SU-DHL-6 (cell line): Measurements from ENCODE around the gene PCCB.
"Not testable (repeated sequence)": the region's sequence is repeated elsewhere in the genome, so short reads cannot be mapped to it uniquely, and the experiment has no call there.

ENCODE experiments used
- H2AFZ ChIP-seq: fragments of 200-600 bp; sonication (generic); 2 replicates; pipeline ENCODE4 v1.6.1; 2014; ENCODE audit warnings: low read depth, mild to moderate bottlenecking, moderate library complexity, mixed read lengths, antibody characterized with exemption, low read length; ENCODE audit not compliant: severe bottlenecking
- H3F3A ChIP-seq: fragments of 200-600 bp; shearing (Covaris generic); 2 replicates; pipeline ENCODE4 v1.6.0; 2016; ENCODE audit warnings: antibody characterized with exemption, mild to moderate bottlenecking; ENCODE audit not compliant: insufficient read depth
- H3K27ac ChIP-seq: fragments of 200-600 bp; sonication (generic); 2 replicates; pipeline ENCODE4 v1.5.1; 2016; ENCODE audit warnings: low read depth, mild to moderate bottlenecking, low read length, moderate library complexity, mixed read lengths
- H3K27me3 ChIP-seq: fragments of 200-600 bp; sonication (generic), shearing (Covaris generic); 2 replicates; pipeline ENCODE4 v1.6.0; 2014; ENCODE audit warnings: mild to moderate bottlenecking, low read length
- H3K36me3 ChIP-seq: fragments of 200-600 bp; sonication (generic); 2 replicates; pipeline ENCODE4 v1.6.1; 2014; ENCODE audit warnings: mild to moderate bottlenecking, low read length, mixed read lengths
- H3K4me2 ChIP-seq: fragments of 300-600, 200-600 bp; shearing (Covaris generic), sonication (generic); 2 replicates; pipeline ENCODE4 v1.6.0; 2014; ENCODE audit warnings: low read length, low read depth, mild to moderate bottlenecking; ENCODE audit not compliant: poor library complexity, severe bottlenecking
- H3K4me3 ChIP-seq: fragments of 200-600 bp; sonication (generic); 2 replicates; pipeline ENCODE4 v1.5.1; 2014; ENCODE audit warnings: antibody characterized with exemption, low read length, mild to moderate bottlenecking, mixed read lengths; ENCODE audit not compliant: insufficient read depth, poor library complexity, severe bottlenecking
- H3K79me2 ChIP-seq: fragments of 200-600 bp; sonication (generic); 2 replicates; pipeline ENCODE4 v1.6.1; 2014; ENCODE audit warnings: mild to moderate bottlenecking, low read length, moderate library complexity; ENCODE audit not compliant: insufficient read depth
- H3K9ac ChIP-seq: fragments of 200-600 bp; sonication (generic); 2 replicates; pipeline ENCODE4 v1.7.0; 2014; ENCODE audit warnings: mild to moderate bottlenecking, low read length
- H3K9me2 ChIP-seq: fragments of 200-600 bp; sonication (generic); replicated peaks from 2 replicates; pipeline ENCODE4 v1.6.1; 2014; ENCODE audit warnings: low read length; ENCODE audit not compliant: insufficient read depth
- H3K9me3 ChIP-seq: fragments of 200-600 bp; sonication (generic); 2 replicates; pipeline ENCODE4 v1.6.1; 2014; ENCODE audit warnings: low read length, mixed read lengths; ENCODE audit not compliant: insufficient read depth
- H4K20me1 ChIP-seq: fragments of 200-600 bp; sonication (generic); 2 replicates; pipeline ENCODE4 v1.6.1; 2014; ENCODE audit warnings: low read depth, mild to moderate bottlenecking, antibody characterized with exemption, low read length, moderate library complexity, mixed read lengths
- EZH2phosphoT487 ChIP-seq: fragments of 200-600 bp; sonication (generic), shearing (Covaris generic); conservative IDR thresholded peaks from 2 replicates; pipeline ENCODE4 v1.6.1; 2018; ENCODE audit warnings: mild to moderate bottlenecking, antibody characterized with exemption, low read length, moderate library complexity, mixed read lengths
- TF ChIP-seq, protein P1 (sequence below): fragments of 200-600 bp; sonication (generic); IDR thresholded peaks from one replicate; pipeline ENCODE4 v1.5.1; 2017; ENCODE audit warnings: antibody characterized with exemption, mild to moderate bottlenecking, low read length, moderate library complexity; ENCODE audit not compliant: insufficient read depth, poor library complexity, severe bottlenecking

The PCCB gene

DNA sequence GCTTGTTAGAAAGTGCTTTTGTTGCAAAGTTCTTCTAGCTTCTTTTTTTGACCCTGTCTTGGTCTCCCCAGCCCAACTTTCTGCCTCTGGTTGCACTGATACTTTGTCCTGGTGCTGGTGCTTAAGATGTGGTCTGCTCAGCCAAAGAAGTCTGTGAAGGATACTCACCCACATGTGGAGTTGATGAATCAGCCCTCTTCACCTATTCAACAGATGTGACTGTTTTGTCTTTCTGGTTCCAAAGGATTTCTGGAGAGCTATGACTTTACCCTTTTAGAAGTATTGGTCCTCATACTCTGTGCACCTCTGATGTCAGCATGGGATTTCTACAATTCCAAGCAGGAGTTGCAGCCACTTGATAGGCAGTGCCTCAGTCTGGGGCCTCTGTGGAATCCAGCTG is 84.1 kb downstream of the PCCB start:
- Histone ChIP-seq H3K9me3 (no peaks in the 10 kb centered on the region), H3K79me2 (no peaks in the 10 kb centered on the region), H3K27me3 (no peaks in the 10 kb centered on the region), H3F3A (peaks cover 2% of the 10 kb centered on the region; the same call in 1 of the 2 replicates), H3K9me2 (no peaks in the 10 kb centered on the region), H2AFZ (no peak overlapping the region), H4K20me1 (no peaks in the 10 kb centered on the region), H3K4me2 (no peak overlapping the region), H3K4me3 (no peak overlapping the region), H3K27ac (no peak overlapping the region), H3K9ac (no peak overlapping the region), H3K36me3 (peaks cover 13% of the 10 kb centered on the region)
- TF ChIP-seq, protein P1, sequence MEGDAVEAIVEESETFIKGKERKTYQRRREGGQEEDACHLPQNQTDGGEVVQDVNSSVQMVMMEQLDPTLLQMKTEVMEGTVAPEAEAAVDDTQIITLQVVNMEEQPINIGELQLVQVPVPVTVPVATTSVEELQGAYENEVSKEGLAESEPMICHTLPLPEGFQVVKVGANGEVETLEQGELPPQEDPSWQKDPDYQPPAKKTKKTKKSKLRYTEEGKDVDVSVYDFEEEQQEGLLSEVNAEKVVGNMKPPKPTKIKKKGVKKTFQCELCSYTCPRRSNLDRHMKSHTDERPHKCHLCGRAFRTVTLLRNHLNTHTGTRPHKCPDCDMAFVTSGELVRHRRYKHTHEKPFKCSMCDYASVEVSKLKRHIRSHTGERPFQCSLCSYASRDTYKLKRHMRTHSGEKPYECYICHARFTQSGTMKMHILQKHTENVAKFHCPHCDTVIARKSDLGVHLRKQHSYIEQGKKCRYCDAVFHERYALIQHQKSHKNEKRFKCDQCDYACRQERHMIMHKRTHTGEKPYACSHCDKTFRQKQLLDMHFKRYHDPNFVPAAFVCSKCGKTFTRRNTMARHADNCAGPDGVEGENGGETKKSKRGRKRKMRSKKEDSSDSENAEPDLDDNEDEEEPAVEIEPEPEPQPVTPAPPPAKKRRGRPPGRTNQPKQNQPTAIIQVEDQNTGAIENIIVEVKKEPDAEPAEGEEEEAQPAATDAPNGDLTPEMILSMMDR = no peak
- no peak for TF ChIP-seq EZH2phosphoT487

DNA sequence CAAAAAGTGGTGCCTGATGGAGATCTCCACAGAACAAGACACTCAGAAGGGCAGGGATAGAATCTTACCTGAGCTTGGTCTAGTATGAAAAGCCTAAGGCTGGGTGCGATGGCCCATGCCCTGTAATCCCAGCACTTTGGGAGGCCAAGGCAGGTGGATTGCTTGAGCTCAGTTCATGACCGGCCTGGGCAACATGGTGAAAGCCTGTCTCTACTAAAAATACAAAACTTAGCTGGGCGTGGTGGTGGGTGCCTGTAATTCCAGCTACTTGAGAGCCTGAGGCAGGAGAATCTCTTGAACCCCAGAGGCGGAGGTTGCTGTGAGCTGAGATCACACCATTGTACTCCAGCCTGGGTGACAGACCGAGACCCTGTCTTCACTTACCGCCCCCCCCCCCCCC is 84.6 kb downstream of the PCCB start:
- H3F3A ChIP-seq, H3K27me3 ChIP-seq, H3K4me2 ChIP-seq, H3K9ac ChIP-seq, H3K9me2 ChIP-seq, H3K27ac ChIP-seq, H4K20me1 ChIP-seq, H2AFZ ChIP-seq, H3K9me3 ChIP-seq, H3K4me3 ChIP-seq, H3K79me2 ChIP-seq: not testable (repeated sequence)
- peaks cover 13% of the 10 kb centered on the region for H3K36me3 ChIP-seq

DNA sequence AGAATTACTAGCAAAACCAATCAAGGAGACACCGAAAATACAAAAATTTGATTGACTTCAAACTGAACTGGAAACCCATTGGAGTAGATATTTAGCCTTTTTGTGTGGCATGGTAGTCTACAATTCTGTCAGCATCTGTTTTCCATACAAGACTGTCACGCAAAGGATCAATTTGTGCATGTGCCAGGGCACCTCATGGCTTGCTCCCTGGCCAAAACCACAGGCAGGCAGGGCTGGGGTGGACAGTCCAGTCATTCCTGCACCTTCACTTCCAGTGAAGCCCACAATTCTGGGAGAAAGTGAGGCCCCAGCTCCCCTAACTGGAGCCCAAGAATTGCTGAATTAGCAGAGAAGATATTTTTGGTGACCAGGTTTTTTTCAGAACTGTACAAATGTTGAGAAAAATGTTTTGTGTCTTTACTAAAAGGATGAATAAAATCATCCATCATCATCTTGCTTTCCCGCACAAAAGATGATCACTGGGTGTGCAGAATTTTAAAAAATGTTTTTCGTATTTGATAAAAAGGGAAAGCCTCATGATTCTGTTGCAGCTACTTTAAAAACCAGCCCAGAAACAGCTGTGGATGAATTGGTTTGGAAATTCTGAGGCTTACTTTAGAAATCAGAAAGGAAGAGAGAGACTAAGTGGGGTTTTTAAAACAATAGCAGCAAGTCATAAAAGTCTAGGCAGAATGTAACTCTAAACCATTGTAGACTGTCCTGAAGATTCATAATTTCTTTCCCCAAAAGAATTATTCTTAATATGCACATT is 86.4 kb downstream of the PCCB start:
- Histone ChIP-seq H3K9me2 (no peaks in the 10 kb centered on the region), H3K4me3 (no peak overlapping the region), H3K4me2 (no peak overlapping the region), H3K27ac (no peak overlapping the region), H4K20me1 (no peaks in the 10 kb centered on the region), H3K9me3 (no peaks in the 10 kb centered on the region), H3F3A (no peaks in the 10 kb centered on the region), H3K27me3 (no peaks in the 10 kb centered on the region), H3K79me2 (no peaks in the 10 kb centered on the region), H3K36me3 (peaks cover 9% of the 10 kb centered on the region), H3K9ac (no peak overlapping the region), H2AFZ (no peak overlapping the region)
- no peak for TF ChIP-seq EZH2phosphoT487
- TF ChIP-seq, protein P1 = no peak

DNA sequence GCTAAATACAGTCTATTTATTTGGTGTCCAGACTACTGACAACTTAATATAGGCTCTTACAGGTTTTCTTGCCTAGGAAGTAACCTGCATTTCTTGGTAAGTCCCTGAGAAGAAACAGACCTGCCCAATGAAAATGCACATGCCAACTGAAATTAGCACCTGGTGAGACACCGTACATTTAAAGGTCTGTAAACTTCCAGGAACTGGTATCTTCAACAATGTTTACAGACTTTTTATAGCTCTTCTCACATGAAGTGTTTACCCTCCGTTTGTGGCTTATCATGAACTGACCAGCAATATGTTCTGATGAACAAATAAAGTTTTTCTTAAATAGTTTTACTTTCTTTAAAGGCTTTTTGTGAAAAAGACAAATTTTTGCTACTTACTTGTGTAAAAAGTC is 93.3 kb downstream of the PCCB start:
- H3K4me2 ChIP-seq = no peak overlapping the region
- H3K36me3 ChIP-seq = peaks cover 10% of the 10 kb centered on the region; the same call in 1 of the 2 replicates
- H2AFZ ChIP-seq = no peak overlapping the region
- no peak overlapping the region for H3K9ac ChIP-seq
- no peaks in the 10 kb centered on the region for H4K20me1 ChIP-seq
- no peaks in the 10 kb centered on the region for H3K9me3 ChIP-seq
- H3K27ac ChIP-seq = no peak overlapping the region
- no peaks in the 10 kb centered on the region for H3K9me2 ChIP-seq
- no peaks in the 10 kb centered on the region for H3K27me3 ChIP-seq
- no peaks in the 10 kb centered on the region for H3K79me2 ChIP-seq
- TF ChIP-seq EZH2phosphoT487 = no peak
- TF ChIP-seq, protein P1 = no peak
- no peaks in the 10 kb centered on the region for H3F3A ChIP-seq
- no peak overlapping the region for H3K4me3 ChIP-seq
